ENCODE data around the gene CAMTA1. TPM values are rescaled to one million over a fixed set of nuclear protein-coding genes. Genes with fewer than 3 reads are reported as not detected.

Gene CAMTA1
- polyA plus RNA-seq, 1 of the 3 experiments (the other 2 are of a cell fraction), result 63.1 TPM

DNA sequence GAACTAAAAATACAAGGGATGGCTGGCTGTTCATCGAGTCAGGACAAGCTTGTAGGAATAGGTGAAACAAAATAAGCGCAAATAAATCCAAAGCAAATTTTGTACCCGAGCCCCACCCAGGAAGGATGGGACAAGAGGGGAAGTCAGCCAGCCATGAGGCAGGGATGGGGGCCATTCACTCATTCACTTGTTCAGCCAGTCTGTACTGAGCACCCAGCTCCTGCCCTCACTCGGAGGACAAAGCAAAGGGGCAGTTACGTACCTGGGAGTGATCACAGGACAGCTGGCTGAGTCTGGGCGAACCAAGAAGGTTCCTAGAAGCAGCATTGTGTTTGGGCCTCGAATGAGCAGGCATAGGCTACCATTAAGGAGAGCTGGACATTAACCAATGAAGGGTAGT, 891.9 kb downstream of the CAMTA1 start:
- Histone ChIP-seq H3K9me3 (no peaks in the 10 kb centered on the region), H3K4me2 (no peak overlapping the region), H4K20me1 (ENCODE audit: insufficient read depth) (no peaks in the 10 kb centered on the region), H3K27ac (ENCODE audit: low read depth in 2 of 2, low read length in 1 of 2) (no peak overlapping the region), H3K9ac (no peak overlapping the region), H3K9me2 (no peaks in the 10 kb centered on the region), H3K36me3 (replicated peaks in 1 of 2; ENCODE audit: control insufficient read depth in 1 of 2, insufficient read depth in 2 of 2, low read length in 1 of 2) (no peaks in the 10 kb centered on the region), H2AFZ (ENCODE audit: low read depth) (no peak overlapping the region), H3F3A (replicated peaks; ENCODE audit: insufficient read depth) (no peaks in the 10 kb centered on the region), H3K79me2 (ENCODE audit: insufficient read depth) (no peaks in the 10 kb centered on the region), H3K4me1 (ENCODE audit: control insufficient read depth in 1 of 2, insufficient read depth in 2 of 2, low read depth in 1 of 2, low read length in 1 of 2) (peaks cover 0 to 45% of the 10 kb centered on the region in 2 experiments; a peak in 1 of 4 replicates), H3K4me3 (ENCODE audit: low read depth in 2 of 2, low read length in 1 of 2) (no peak overlapping the region), H3K27me3 (ENCODE audit: insufficient read depth) (no peaks in the 10 kb centered on the region)
- TF ChIP-seq, protein P1, sequence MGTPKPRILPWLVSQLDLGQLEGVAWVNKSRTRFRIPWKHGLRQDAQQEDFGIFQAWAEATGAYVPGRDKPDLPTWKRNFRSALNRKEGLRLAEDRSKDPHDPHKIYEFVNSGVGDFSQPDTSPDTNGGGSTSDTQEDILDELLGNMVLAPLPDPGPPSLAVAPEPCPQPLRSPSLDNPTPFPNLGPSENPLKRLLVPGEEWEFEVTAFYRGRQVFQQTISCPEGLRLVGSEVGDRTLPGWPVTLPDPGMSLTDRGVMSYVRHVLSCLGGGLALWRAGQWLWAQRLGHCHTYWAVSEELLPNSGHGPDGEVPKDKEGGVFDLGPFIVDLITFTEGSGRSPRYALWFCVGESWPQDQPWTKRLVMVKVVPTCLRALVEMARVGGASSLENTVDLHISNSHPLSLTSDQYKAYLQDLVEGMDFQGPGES (IDR thresholded peaks at IDR 0.05; ENCODE audit: low read depth, low read length), result no peak
- no peak for TF ChIP-seq JUND (IDR thresholded peaks at IDR 0.05)
- TF ChIP-seq MEF2A (IDR thresholded peaks at IDR 0.05; ENCODE audit: borderline replicate concordance, low read depth), result no peak
- no peak for TF ChIP-seq MXI1 (IDR thresholded peaks at IDR 0.05; ENCODE audit: low read depth, low read length)
- TF ChIP-seq FOSL2 (IDR thresholded peaks at IDR 0.05; ENCODE audit: borderline replicate concordance, low read depth), result no peak
- TF ChIP-seq ZBTB33 (IDR thresholded peaks at IDR 0.05; ENCODE audit: borderline replicate concordance, low read depth), result no peak
- no peak for TF ChIP-seq CHD2 (IDR thresholded peaks at IDR 0.05; ENCODE audit: low read length, partially characterized antibody)
- TF ChIP-seq, protein P2, sequence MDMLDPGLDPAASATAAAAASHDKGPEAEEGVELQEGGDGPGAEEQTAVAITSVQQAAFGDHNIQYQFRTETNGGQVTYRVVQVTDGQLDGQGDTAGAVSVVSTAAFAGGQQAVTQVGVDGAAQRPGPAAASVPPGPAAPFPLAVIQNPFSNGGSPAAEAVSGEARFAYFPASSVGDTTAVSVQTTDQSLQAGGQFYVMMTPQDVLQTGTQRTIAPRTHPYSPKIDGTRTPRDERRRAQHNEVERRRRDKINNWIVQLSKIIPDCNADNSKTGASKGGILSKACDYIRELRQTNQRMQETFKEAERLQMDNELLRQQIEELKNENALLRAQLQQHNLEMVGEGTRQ (IDR thresholded peaks at IDR 0.05; ENCODE audit: borderline replicate concordance, low read depth, low read length), result no peak
- TF ChIP-seq EZH2phosphoT487 (IDR thresholded peaks at IDR 0.05; ENCODE audit: borderline replicate concordance, low read depth), result no peak
- CTCF ChIA-PET, result interaction anchor here (10.6 to 22.6 kb wide), 2 partner anchors 9 to 68 kb away, joined by 112 to 739 read pairs; no protein-coding TSS in a partner anchor
- 62% methylated on average over 4 of the region's 7 CpGs for WGBS (ENCODE audit: low lambda C conversion rate)
- POLR2A ChIA-PET, result interaction anchor here (8.3 kb wide), 1 partner anchor 7 kb away, joined by 105 read pairs; no protein-coding TSS in a partner anchor
- DNase-seq, result no peak

- WGBS (ENCODE audit: low lambda C conversion rate), result 78% methylated on average over 5 of the region's 10 CpGs
- Histone ChIP-seq H4K20me1 (ENCODE audit: insufficient read depth) (no peaks in the 10 kb centered on the region), H3K36me3 (replicated peaks in 1 of 2; ENCODE audit: control insufficient read depth in 1 of 2, insufficient read depth in 2 of 2, low read length in 1 of 2) (no peaks in the 10 kb centered on the region), H3K79me2 (ENCODE audit: insufficient read depth) (no peaks in the 10 kb centered on the region), H3K9me2 (no peaks in the 10 kb centered on the region), H3K4me3 (ENCODE audit: low read depth in 2 of 2, low read length in 1 of 2) (no peak overlapping the region), H3F3A (replicated peaks; ENCODE audit: insufficient read depth) (no peaks in the 10 kb centered on the region), H3K4me1 (ENCODE audit: control insufficient read depth in 1 of 2, insufficient read depth in 2 of 2, low read depth in 1 of 2, low read length in 1 of 2) (peaks cover 0 to 42% of the 10 kb centered on the region in 2 experiments; a peak in 1 of 4 replicates), H2AFZ (ENCODE audit: low read depth) (no peak overlapping the region), H3K27me3 (ENCODE audit: insufficient read depth) (no peaks in the 10 kb centered on the region), H3K27ac (ENCODE audit: low read depth in 2 of 2, low read length in 1 of 2) (no peak overlapping the region), H3K9me3 (no peaks in the 10 kb centered on the region), H3K4me2 (no peak overlapping the region), H3K9ac (no peak overlapping the region)
- ChIA-PET POLR2A (interaction anchor here (1.0 to 8.3 kb wide), 2 partner anchors 8 to 26 kb away, joined by 3 to 105 read pairs; no protein-coding TSS in a partner anchor), CTCF (interaction anchor here (10.6 to 22.6 kb wide), 2 partner anchors 9 to 68 kb away, joined by 112 to 739 read pairs; no protein-coding TSS in a partner anchor)
- no peak for TF ChIP-seq NRF1 (IDR thresholded peaks at IDR 0.05; ENCODE audit: low read depth, low read length)
- no peak for TF ChIP-seq TEAD4 (IDR thresholded peaks at IDR 0.05; ENCODE audit: borderline replicate concordance, insufficient read depth)
- no peak for DNase-seq
These were observed 892.6 kb downstream of the CAMTA1 start for GRCh38 chr1:7677815-7678214.
